Activated T-cell treated with anti-CD3 and anti-CD28 coated beads for 1 hour (primary cell): ENCODE results near the gene APLP2.
"Not testable (repeated sequence)": the region's sequence is repeated elsewhere in the genome, so short reads cannot be mapped to it uniquely, and the experiment has no call there.

Experiments
- DNase-seq: peaks from one replicate; pipeline ENCODE4 v3.0.0-alpha.2; 2020; ENCODE audit warnings: low read depth

APLP2 gene

GRCh38 chr11:130148796-130149326, 79.2 kb downstream of the APLP2 start:
- no peak for DNase-seq

- no peak for DNase-seq
Observed at GRCh38 chr11:130150790-130151189, 81.1 kb downstream of the APLP2 start.

- no peak for DNase-seq
Observed at GRCh38 chr11:130151196-130151595, 81.5 kb downstream of the APLP2 start.

- DNase-seq: no peak
Observed at GRCh38 chr11:130156108-130157022, 86.7 kb downstream of the APLP2 start.

GRCh38 chr11:130157101-130157500, 87.4 kb downstream of the APLP2 start:
- no peak for DNase-seq

- no peak for DNase-seq
Observed at GRCh38 chr11:130157840-130158239, 88.1 kb downstream of the APLP2 start.

- no peak for DNase-seq
Observed at GRCh38 chr11:130159139-130159538, 89.4 kb downstream of the APLP2 start.

GRCh38 chr11:130159657-130160497, 90.2 kb downstream of the APLP2 start, which contains the start of gene ST14:
TSS of gene ST14 (plus strand) at chr11:130159782. CDS start at chr11:130159980, 198 bp downstream.
- no peak for DNase-seq

GRCh38 chr11:130160498-130161155, 90.9 kb downstream of the APLP2 start:
- no peak for DNase-seq

- DNase-seq: no peak
Observed at GRCh38 chr11:130161441-130162145, 91.9 kb downstream of the APLP2 start.

GRCh38 chr11:130162733-130163132, 93.0 kb downstream of the APLP2 start:
- DNase-seq: no peak

GRCh38 chr11:130163346-130164220, 93.9 kb downstream of the APLP2 start:
- DNase-seq: no peak

GRCh38 chr11:130164221-130164570, 94.5 kb downstream of the APLP2 start:
- DNase-seq: no peak

- no peak for DNase-seq
Observed at GRCh38 chr11:130165601-130166456, 96.1 kb downstream of the APLP2 start.

- no peak for DNase-seq
Observed at GRCh38 chr11:130166457-130166784, 96.7 kb downstream of the APLP2 start.

GRCh38 chr11:130167146-130167545, 97.5 kb downstream of the APLP2 start:
- DNase-seq: no peak

- DNase-seq: no peak
Observed at GRCh38 chr11:130168105-130168504, 98.4 kb downstream of the APLP2 start.

- no peak for DNase-seq
Observed at GRCh38 chr11:130170345-130170744, 100.7 kb downstream of the APLP2 start.

- DNase-seq: no peak
Observed at GRCh38 chr11:130171534-130171933, 101.8 kb downstream of the APLP2 start.

- DNase-seq: not testable (repeated sequence)
Observed at GRCh38 chr11:130172001-130172400, 102.3 kb downstream of the APLP2 start.
